ENCODE data around the gene DEFB131A.
"Not testable (repeated sequence)": the region's sequence is repeated elsewhere in the genome, so short reads cannot be mapped to it uniquely, and the experiment has no call there.

Gene DEFB131A

GRCh38 chr4:9493589-9493988 lies 49.4 kb downstream of the DEFB131A start:
- H4K20me1 ChIP-seq (ENCODE audit: insufficient read depth, low read length); H2AFZ ChIP-seq (ENCODE audit: low read length); H3K9me2 ChIP-seq (replicated peaks; ENCODE audit: insufficient read depth, low read length); H3K27me3 ChIP-seq (replicated peaks; ENCODE audit: insufficient read depth, low read length); H3K9me3 ChIP-seq (replicated peaks; ENCODE audit: insufficient read depth, low read length); H3K36me3 ChIP-seq (replicated peaks; ENCODE audit: insufficient read depth, low read length); H3K4me3 ChIP-seq (ENCODE audit: low read length); H3K4me2 ChIP-seq (ENCODE audit: low read depth, low read length); DNase-seq; H3K9ac ChIP-seq (ENCODE audit: low read length): not testable (repeated sequence)
- peaks cover 15% of the 10 kb centered on the region for H3K4me1 ChIP-seq (ENCODE audit: low read length)
- H3F3A ChIP-seq (ENCODE audit: insufficient read depth, low read length), result peaks cover 14% of the 10 kb centered on the region
- H3K27ac ChIP-seq (ENCODE audit: low read length), result peak overlapping the region; percentile 91; the same call in 1 of the 2 replicates
- H3K79me2 ChIP-seq (ENCODE audit: low read length), result peaks cover 25% of the 10 kb centered on the region

- not testable (repeated sequence) for H3K4me3 ChIP-seq (ENCODE audit: low read length); H3K9me3 ChIP-seq (replicated peaks; ENCODE audit: insufficient read depth, low read length); H3K27me3 ChIP-seq (replicated peaks; ENCODE audit: insufficient read depth, low read length); H3K36me3 ChIP-seq (replicated peaks; ENCODE audit: insufficient read depth, low read length); H3K9me2 ChIP-seq (replicated peaks; ENCODE audit: insufficient read depth, low read length); H4K20me1 ChIP-seq (ENCODE audit: insufficient read depth, low read length)
- Histone ChIP-seq H3K9ac (ENCODE audit: low read length) (peak overlapping the region; percentile 49; the same call in 1 of the 2 replicates), H2AFZ (ENCODE audit: low read length) (peak overlapping the region; percentile 56), H3K4me1 (ENCODE audit: low read length) (peaks cover 15% of the 10 kb centered on the region), H3K79me2 (ENCODE audit: low read length) (peaks cover 33% of the 10 kb centered on the region), H3K4me2 (ENCODE audit: low read depth, low read length) (peak overlapping the region; percentile 50; the same call in 1 of the 2 replicates), H3F3A (ENCODE audit: insufficient read depth, low read length) (peaks cover 14% of the 10 kb centered on the region), H3K27ac (ENCODE audit: low read length) (peak overlapping the region; percentile 91)
- DNase-seq, result peak; percentile 29
These were observed 50.2 kb downstream of the DEFB131A start for GRCh38 chr4:9494256-9495035.

GRCh38 chr4:9495443-9495842 lies 51.2 kb downstream of the DEFB131A start:
- not testable (repeated sequence) for H3K36me3 ChIP-seq (replicated peaks; ENCODE audit: insufficient read depth, low read length); H2AFZ ChIP-seq (ENCODE audit: low read length); H3K9me2 ChIP-seq (replicated peaks; ENCODE audit: insufficient read depth, low read length); H4K20me1 ChIP-seq (ENCODE audit: insufficient read depth, low read length); H3K9me3 ChIP-seq (replicated peaks; ENCODE audit: insufficient read depth, low read length); H3K4me2 ChIP-seq (ENCODE audit: low read depth, low read length); H3K27me3 ChIP-seq (replicated peaks; ENCODE audit: insufficient read depth, low read length)
- Histone ChIP-seq H3K4me3 (ENCODE audit: low read length) (peak overlapping the region; percentile 65; the same call in 1 of the 2 replicates), H3K4me1 (ENCODE audit: low read length) (peaks cover 15% of the 10 kb centered on the region), H3F3A (ENCODE audit: insufficient read depth, low read length) (peaks cover 14% of the 10 kb centered on the region), H3K9ac (ENCODE audit: low read length) (peak overlapping the region; percentile 90; the same call in 1 of the 2 replicates), H3K27ac (ENCODE audit: low read length) (peak overlapping the region; percentile 91; the same call in 1 of the 2 replicates), H3K79me2 (ENCODE audit: low read length) (peaks cover 40% of the 10 kb centered on the region)
- peak; percentile 96 for DNase-seq
- peak; percentile 44 for TF ChIP-seq CTCF (IDR thresholded peaks at IDR 0.05; ENCODE audit: low read length)

GRCh38 chr4:9497575-9498467 lies 53.6 kb downstream of the DEFB131A start:
- not testable (repeated sequence) for H3K27me3 ChIP-seq (replicated peaks; ENCODE audit: insufficient read depth, low read length); H3K9me3 ChIP-seq (replicated peaks; ENCODE audit: insufficient read depth, low read length); H3K9ac ChIP-seq (ENCODE audit: low read length); H3K9me2 ChIP-seq (replicated peaks; ENCODE audit: insufficient read depth, low read length); H2AFZ ChIP-seq (ENCODE audit: low read length); H3K27ac ChIP-seq (ENCODE audit: low read length); H4K20me1 ChIP-seq (ENCODE audit: insufficient read depth, low read length); H3K36me3 ChIP-seq (replicated peaks; ENCODE audit: insufficient read depth, low read length)
- peak overlapping the region; percentile 36 for H3K4me3 ChIP-seq (ENCODE audit: low read length)
- peaks cover 40% of the 10 kb centered on the region for H3K79me2 ChIP-seq (ENCODE audit: low read length)
- H3K4me2 ChIP-seq (ENCODE audit: low read depth, low read length), result peak overlapping the region; percentile 32; the same call in 1 of the 2 replicates
- DNase-seq, result peak; percentile 17
- H3F3A ChIP-seq (ENCODE audit: insufficient read depth, low read length), result peaks cover 14% of the 10 kb centered on the region
- H3K4me1 ChIP-seq (ENCODE audit: low read length), result peaks cover 15% of the 10 kb centered on the region

- not testable (repeated sequence) for H3K27ac ChIP-seq (ENCODE audit: low read length); DNase-seq; H3K9me3 ChIP-seq (replicated peaks; ENCODE audit: insufficient read depth, low read length); H3K36me3 ChIP-seq (replicated peaks; ENCODE audit: insufficient read depth, low read length); H3K27me3 ChIP-seq (replicated peaks; ENCODE audit: insufficient read depth, low read length); H2AFZ ChIP-seq (ENCODE audit: low read length); H3K9ac ChIP-seq (ENCODE audit: low read length); H3K4me3 ChIP-seq (ENCODE audit: low read length); H3K9me2 ChIP-seq (replicated peaks; ENCODE audit: insufficient read depth, low read length); H4K20me1 ChIP-seq (ENCODE audit: insufficient read depth, low read length); H3K4me2 ChIP-seq (ENCODE audit: low read depth, low read length)
- Histone ChIP-seq H3F3A (ENCODE audit: insufficient read depth, low read length) (peaks cover 14% of the 10 kb centered on the region), H3K79me2 (ENCODE audit: low read length) (peaks cover 40% of the 10 kb centered on the region), H3K4me1 (ENCODE audit: low read length) (peaks cover 13% of the 10 kb centered on the region)
These were observed 54.3 kb downstream of the DEFB131A start for GRCh38 chr4:9498468-9499040.

DNA sequence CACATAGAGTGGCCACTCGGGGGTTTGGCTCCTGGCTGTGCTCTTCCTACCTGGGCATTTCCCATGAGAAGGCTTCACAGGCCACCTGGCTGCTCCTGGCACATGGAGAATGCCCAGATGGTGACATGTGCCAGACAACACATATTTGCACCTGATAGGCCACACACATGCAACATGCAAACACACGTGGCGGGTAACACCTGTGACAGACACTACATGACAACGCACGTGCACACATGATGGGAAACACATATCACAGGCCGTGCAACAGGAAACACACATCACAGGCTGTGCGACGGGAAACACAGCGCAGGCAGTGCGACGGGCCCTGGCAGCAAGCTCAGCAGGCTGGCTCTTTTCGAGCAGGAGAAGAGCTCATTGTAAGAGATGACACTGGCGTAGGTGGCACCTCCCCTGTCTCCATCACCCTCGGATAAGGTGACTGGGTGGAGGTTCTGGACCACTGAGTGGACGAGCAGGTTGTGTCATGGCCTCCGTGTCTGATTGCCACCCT lies 55.8 kb downstream of the DEFB131A start:
- not testable (repeated sequence) for H3K27ac ChIP-seq (ENCODE audit: low read length)

More for the DNA sequence above, 55.8 kb downstream of the DEFB131A start:
- not testable (repeated sequence) for H4K20me1 ChIP-seq (ENCODE audit: insufficient read depth, low read length); H3K27me3 ChIP-seq (replicated peaks; ENCODE audit: insufficient read depth, low read length); H3K9me3 ChIP-seq (replicated peaks; ENCODE audit: insufficient read depth, low read length); DNase-seq; H3K9me2 ChIP-seq (replicated peaks; ENCODE audit: insufficient read depth, low read length); H3K9ac ChIP-seq (ENCODE audit: low read length); H3K4me1 ChIP-seq (ENCODE audit: low read length); H3F3A ChIP-seq (ENCODE audit: insufficient read depth, low read length); H3K4me2 ChIP-seq (ENCODE audit: low read depth, low read length); H2AFZ ChIP-seq (ENCODE audit: low read length); H3K4me3 ChIP-seq (ENCODE audit: low read length); H3K36me3 ChIP-seq (replicated peaks; ENCODE audit: insufficient read depth, low read length)
- H3K79me2 ChIP-seq (ENCODE audit: low read length), result peaks cover 40% of the 10 kb centered on the region
